ENCODE data around the gene TMEM200A. TPM values are rescaled to one million over a fixed set of nuclear protein-coding genes. Genes with fewer than 3 reads are reported as not detected.

The TMEM200A gene
- total RNA-seq, 2 experiments from 2014 or later = 0.20 TPM

GRCh38 chr6:130417951-130418350 lies 52.1 kb downstream of the TMEM200A start:
- ChIA-PET CTCF (no interaction called here), POLR2A (no interaction called here)
- no peak for TF ChIP-seq CTCF (IDR thresholded peaks at IDR 0.05)
- H3K27me3 Mint-ChIP-seq = no peaks in the 10 kb centered on the region
- H3K4me3 Mint-ChIP-seq = no peak overlapping the region
- ATAC-seq (no peak), DNase-seq (no peak)
- H3K9me3 Mint-ChIP-seq = no peaks in the 10 kb centered on the region
- no peaks in the 10 kb centered on the region for H3K36me3 Mint-ChIP-seq (ENCODE audit: low read depth)
- no peaks in the 10 kb centered on the region for H3K4me1 Mint-ChIP-seq (ENCODE audit: low read depth)
- intact Hi-C loops (cut with micrococcal nuclease) = no loop called here
- no peak overlapping the region for H3K27ac Mint-ChIP-seq

GRCh38 chr6:130420911-130421310 lies 55.1 kb downstream of the TMEM200A start:
- Mint-ChIP-seq H3K9me3 (no peaks in the 10 kb centered on the region), H3K36me3 (ENCODE audit: low read depth) (no peaks in the 10 kb centered on the region), H3K27me3 (no peaks in the 10 kb centered on the region), H3K4me3 (no peak overlapping the region), H3K27ac (no peak overlapping the region), H3K4me1 (ENCODE audit: low read depth) (no peaks in the 10 kb centered on the region)
- ATAC-seq (no peak), DNase-seq (no peak)
- ChIA-PET POLR2A (no interaction called here), CTCF (interaction anchor here (0.8 to 1.3 kb wide), 2 partner anchors 39 to 277 kb away, joined by 3 to 4 read pairs; no protein-coding TSS in a partner anchor)
- intact Hi-C loops (cut with micrococcal nuclease) = no loop called here
- TF ChIP-seq CTCF (IDR thresholded peaks at IDR 0.05) = no peak

- H3K27ac Mint-ChIP-seq = no peak overlapping the region
- H3K9me3 Mint-ChIP-seq = no peaks in the 10 kb centered on the region
- H3K36me3 Mint-ChIP-seq (ENCODE audit: low read depth) = no peaks in the 10 kb centered on the region
- TF ChIP-seq CTCF (IDR thresholded peaks at IDR 0.05) = no peak
- ChIA-PET POLR2A (no interaction called here), CTCF (no interaction called here)
- intact Hi-C loops (cut with micrococcal nuclease) = no loop called here
- no peak overlapping the region for H3K4me3 Mint-ChIP-seq
- no peaks in the 10 kb centered on the region for H3K4me1 Mint-ChIP-seq (ENCODE audit: low read depth)
- no peak for DNase-seq
- H3K27me3 Mint-ChIP-seq = no peaks in the 10 kb centered on the region
- no peak for ATAC-seq
These were observed 55.8 kb downstream of the TMEM200A start for GRCh38 chr6:130421585-130421984.

GRCh38 chr6:130423044-130423443 lies 57.2 kb downstream of the TMEM200A start:
- ChIA-PET CTCF (no interaction called here), POLR2A (no interaction called here)
- H3K36me3 Mint-ChIP-seq (ENCODE audit: low read depth) = no peaks in the 10 kb centered on the region
- DNase-seq (no peak), ATAC-seq (no peak)
- no peaks in the 10 kb centered on the region for H3K27me3 Mint-ChIP-seq
- intact Hi-C loops (cut with micrococcal nuclease) = no loop called here
- no peak overlapping the region for H3K4me3 Mint-ChIP-seq
- H3K4me1 Mint-ChIP-seq (ENCODE audit: low read depth) = no peaks in the 10 kb centered on the region
- no peaks in the 10 kb centered on the region for H3K9me3 Mint-ChIP-seq
- TF ChIP-seq CTCF (IDR thresholded peaks at IDR 0.05) = no peak
- no peak overlapping the region for H3K27ac Mint-ChIP-seq

GRCh38 chr6:130424710-130425109 lies 58.9 kb downstream of the TMEM200A start:
- no peaks in the 10 kb centered on the region for H3K4me1 Mint-ChIP-seq (ENCODE audit: low read depth)
- H3K27ac Mint-ChIP-seq = no peak overlapping the region
- ATAC-seq (no peak), DNase-seq (no peak)
- intact Hi-C loops (cut with micrococcal nuclease) = no loop called here
- no peak overlapping the region for H3K4me3 Mint-ChIP-seq
- no peak for TF ChIP-seq CTCF (IDR thresholded peaks at IDR 0.05)
- ChIA-PET POLR2A (no interaction called here), CTCF (interaction anchor here (0.5 kb wide), 1 partner anchor 110 kb away, joined by 3 read pairs; no protein-coding TSS in a partner anchor)
- H3K27me3 Mint-ChIP-seq = no peaks in the 10 kb centered on the region
- H3K36me3 Mint-ChIP-seq (ENCODE audit: low read depth) = no peaks in the 10 kb centered on the region
- H3K9me3 Mint-ChIP-seq = no peaks in the 10 kb centered on the region

All from activated CD8-positive, alpha-beta T cell treated with anti-CD3 and anti-CD28 coated beads for 36 hours (primary cell).